KOPT-K1 (cell line): ENCODE data around the gene B4GALNT3.
A peak's percentile ranks its signal among the peaks of the same experiment; 100 is the strongest.

ENCODE experiments used
- H3K27ac ChIP-seq: fragments of 200-600 bp; sonication (generic); 2 replicates; pipeline ENCODE4 v1.5.1; 2016; ENCODE audit warnings: antibody characterized with exemption, mild to moderate bottlenecking, low read depth, low read length; ENCODE audit not compliant: poor library complexity, severe bottlenecking
- H3K36me3 ChIP-seq: fragments of 200-600 bp; sonication (generic); 2 replicates; pipeline ENCODE4 v1.5.1; 2017; ENCODE audit warnings: antibody characterized with exemption, mild to moderate bottlenecking, low read length, moderate library complexity; ENCODE audit not compliant: insufficient read depth
- H3K9me3 ChIP-seq: fragments of 200-600 bp; sonication (generic); 2 replicates; pipeline ENCODE4 v1.5.1; 2017; ENCODE audit warnings: antibody characterized with exemption, low read length, mild to moderate bottlenecking; ENCODE audit not compliant: insufficient read depth, poor library complexity, severe bottlenecking

B4GALNT3 gene

GRCh38 chr12:546265-546919 lies 86.7 kb downstream of the B4GALNT3 start:
- no peak overlapping the region for H3K27ac ChIP-seq
- H3K9me3 ChIP-seq: no peaks in the 10 kb centered on the region
- H3K36me3 ChIP-seq: no peaks in the 10 kb centered on the region

- Histone ChIP-seq H3K27ac (no peak overlapping the region), H3K9me3 (no peaks in the 10 kb centered on the region), H3K36me3 (no peaks in the 10 kb centered on the region)
Observed at GRCh38 chr12:546920-547845, 87.4 kb downstream of the B4GALNT3 start.

GRCh38 chr12:547883-548470 lies 88.2 kb downstream of the B4GALNT3 start:
- no peak overlapping the region for H3K27ac ChIP-seq

GRCh38 chr12:549476-550082 lies 89.8 kb downstream of the B4GALNT3 start:
- no peaks in the 10 kb centered on the region for H3K36me3 ChIP-seq
- H3K9me3 ChIP-seq: no peaks in the 10 kb centered on the region
- H3K27ac ChIP-seq: no peak overlapping the region

More at GRCh38 chr12:547883-548470, 88.2 kb downstream of the B4GALNT3 start:
- Histone ChIP-seq H3K9me3 (no peaks in the 10 kb centered on the region), H3K36me3 (no peaks in the 10 kb centered on the region)

GRCh38 chr12:550473-551260 lies 90.9 kb downstream of the B4GALNT3 start:
- Histone ChIP-seq H3K9me3 (no peaks in the 10 kb centered on the region), H3K27ac (no peak overlapping the region), H3K36me3 (no peaks in the 10 kb centered on the region)

- Histone ChIP-seq H3K27ac (no peak overlapping the region), H3K9me3 (no peaks in the 10 kb centered on the region), H3K36me3 (no peaks in the 10 kb centered on the region)
Observed at GRCh38 chr12:552466-552865, 92.7 kb downstream of the B4GALNT3 start.

GRCh38 chr12:553216-554000 lies 93.7 kb downstream of the B4GALNT3 start:
- H3K9me3 ChIP-seq: no peaks in the 10 kb centered on the region
- peak overlapping the region; percentile 34 for H3K27ac ChIP-seq
- no peaks in the 10 kb centered on the region for H3K36me3 ChIP-seq

- Histone ChIP-seq H3K27ac (peak overlapping the region; percentile 34), H3K9me3 (no peaks in the 10 kb centered on the region)
Observed at GRCh38 chr12:554001-554285, 94.2 kb downstream of the B4GALNT3 start.

GRCh38 chr12:556498-556897 lies 96.8 kb downstream of the B4GALNT3 start:
- H3K27ac ChIP-seq: no peak overlapping the region

More at GRCh38 chr12:554001-554285, 94.2 kb downstream of the B4GALNT3 start:
- no peaks in the 10 kb centered on the region for H3K36me3 ChIP-seq

GRCh38 chr12:558580-558979 lies 98.8 kb downstream of the B4GALNT3 start:
- Histone ChIP-seq H3K36me3 (no peaks in the 10 kb centered on the region), H3K9me3 (no peaks in the 10 kb centered on the region), H3K27ac (no peak overlapping the region)

More at GRCh38 chr12:556498-556897, 96.8 kb downstream of the B4GALNT3 start:
- Histone ChIP-seq H3K9me3 (no peaks in the 10 kb centered on the region), H3K36me3 (no peaks in the 10 kb centered on the region)

GRCh38 chr12:559208-559905 lies 99.6 kb downstream of the B4GALNT3 start:
- H3K9me3 ChIP-seq: no peaks in the 10 kb centered on the region
- H3K27ac ChIP-seq: no peak overlapping the region

GRCh38 chr12:559906-560455 lies 100.2 kb downstream of the B4GALNT3 start:
- Histone ChIP-seq H3K9me3 (no peaks in the 10 kb centered on the region), H3K36me3 (no peaks in the 10 kb centered on the region), H3K27ac (no peak overlapping the region)

More at GRCh38 chr12:559208-559905, 99.6 kb downstream of the B4GALNT3 start:
- no peaks in the 10 kb centered on the region for H3K36me3 ChIP-seq

- H3K36me3 ChIP-seq: no peaks in the 10 kb centered on the region
- no peaks in the 10 kb centered on the region for H3K9me3 ChIP-seq
- peak overlapping the region; percentile 91 for H3K27ac ChIP-seq
Observed at GRCh38 chr12:560691-561390, 101.1 kb downstream of the B4GALNT3 start.
